Esophagus squamous epithelium (tissue), 5 donors: ENCODE results near the gene PRKRIP1. TPM values are rescaled to one million over a fixed set of nuclear protein-coding genes. Genes with fewer than 3 reads are reported as not detected.
"Not testable (repeated sequence)": the region's sequence is repeated elsewhere in the genome, so short reads cannot be mapped to it uniquely, and the experiment has no call there.

Experiments
- DNase-seq: peaks from one replicate; lab custom pipeline; 2025; lab: John Stamatoyannopoulos, UW
- H3K27ac ChIP-seq, 4 donors: fragments of 200-600 bp; sonication (generic); one replicate each; pipeline ENCODE4 v1.5.1; 2016 to 2019; ENCODE audit warnings: mild to moderate bottlenecking in 1 of 4
- H3K27me3 ChIP-seq, 4 donors: fragments of 200-600 bp; sonication (generic); 1 replicate in 3 of 4; 2 replicates in 1 of 4; pipeline versions ENCODE4 v1.5.1 to v1.6.0; 2017 to 2021; ENCODE audit warnings: antibody characterized with exemption in 1 of 4
- H3K36me3 ChIP-seq, 3 donors: fragments of 200-600 bp; sonication (generic); one replicate each; pipeline ENCODE4 v1.5.1; 2016 to 2019
- H3K4me1 ChIP-seq, 3 donors: fragments of 200-600 bp; sonication (generic); one replicate each; pipeline ENCODE4 v1.5.1; 2017 to 2019
- H3K4me3 ChIP-seq, 4 donors: fragments of 200-600 bp; sonication (generic); 1 replicate in 3 of 4; 2 replicates in 1 of 4; pipeline ENCODE4 v1.5.1; 2016 to 2019; ENCODE audit warnings: mild to moderate bottlenecking in 2 of 4, moderate library complexity in 1 of 4
- H3K9me3 ChIP-seq, 3 donors: fragments of 200-600 bp; sonication (generic); one replicate each; pipeline ENCODE4 v1.5.1; 2016 to 2019
- CTCF ChIP-seq, 6 experiments: fragments of 450-650 bp in 4 of 6; fragments of 200-600 bp in 2 of 6; sonication (generic) in 2 of 6; IDR thresholded peaks; one replicate each; pipeline ENCODE4 v1.5.1; 2016 to 2019; ENCODE audit warnings: antibody characterized with exemption in 6 of 6, mild to moderate bottlenecking in 4 of 6, moderate library complexity in 4 of 6
- POLR2A ChIP-seq, 4 donors: fragments of 450-650 bp; IDR thresholded peaks; one replicate each; pipeline ENCODE4 v1.6.1; 2017; ENCODE audit warnings: antibody characterized with exemption in 4 of 4, mild to moderate bottlenecking in 4 of 4, moderate library complexity in 3 of 4
- WGBS, 2 donors: methylation state at CpG; one replicate each; pipeline ENCODE4 v1.1.5; 2018; 5-methylcytosine and 5-hydroxymethylcytosine counted together
- intact Hi-C: fragments of 100-400 bp; cut with DNase I; formaldehyde crosslinking; loops from one replicate; pipeline ENCODE4 v1.15.0; 2022
- total RNA-seq, 4 donors: library from RNA; depleted of rRNA; stranded (reverse); fragments of >200 nt; gene quantifications; one replicate each; pipeline ENCODE4 v1.1.0, GENCODE V29; 2016
- donor health status: DM: yes; HTN: yes; CAD: no.

The PRKRIP1 gene
- total RNA-seq, 4 donors from 2014 or later = 12.5 to 24.6 (median 16.5) TPM

GRCh38 chr7:102452451-102452850 is 56.3 kb downstream of the PRKRIP1 start:
- TF ChIP-seq CTCF (IDR thresholded peaks at IDR 0.05) (no peak), POLR2A (IDR thresholded peaks at IDR 0.05) (no peak)
- no peaks in the 10 kb centered on the region for H3K27me3 ChIP-seq
- no peak for DNase-seq
- H3K4me1 ChIP-seq = peaks cover 0 to 7% (median 6%) of the 10 kb centered on the region in 3 donors
- intact Hi-C loops = no loop called here
- WGBS, 2 donors = 86 to 92% methylated on average over 6 of the region's 6 CpGs
- H3K4me3 ChIP-seq = no peak overlapping the region
- H3K9me3 ChIP-seq = no peaks in the 10 kb centered on the region
- no peak overlapping the region for H3K27ac ChIP-seq
- peaks cover 4 to 34% (median 15%) of the 10 kb centered on the region in 3 donors for H3K36me3 ChIP-seq

DNA sequence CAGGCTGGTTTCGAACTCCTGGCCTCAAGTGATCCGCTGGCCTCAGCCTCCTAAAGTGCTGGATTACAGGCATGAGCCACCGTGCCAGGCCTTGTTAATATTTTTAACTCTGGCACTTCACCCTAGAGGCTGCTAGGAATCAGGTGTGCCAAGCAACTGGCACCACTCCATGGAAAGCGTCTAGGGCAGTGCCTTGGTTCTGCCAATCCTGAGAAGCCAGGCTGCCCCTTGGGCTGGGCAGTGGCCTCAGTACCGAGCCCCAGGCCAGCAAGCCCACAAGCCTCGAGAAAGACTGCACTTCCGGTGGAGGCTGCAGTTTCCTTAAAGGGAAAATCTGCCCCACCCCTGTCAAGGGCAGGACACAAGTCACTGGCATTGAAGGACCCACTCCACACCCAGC is 57.2 kb downstream of the PRKRIP1 start:
- H3K27me3 ChIP-seq = no peaks in the 10 kb centered on the region
- peaks cover 5 to 34% (median 19%) of the 10 kb centered on the region in 3 donors for H3K36me3 ChIP-seq
- no peak overlapping the region for H3K27ac ChIP-seq
- H3K4me3 ChIP-seq = no peak overlapping the region
- 38% methylated on average over 5 to 7 of the region's 7 CpGs for WGBS, 2 donors
- H3K4me1 ChIP-seq = peaks cover 0 to 7% (median 6%) of the 10 kb centered on the region in 3 donors
- DNase-seq = no peak
- TF ChIP-seq POLR2A (IDR thresholded peaks at IDR 0.05) (no peak), CTCF (IDR thresholded peaks at IDR 0.05) (no peak)
- H3K9me3 ChIP-seq = no peaks in the 10 kb centered on the region
- intact Hi-C loops = no loop called here

DNA sequence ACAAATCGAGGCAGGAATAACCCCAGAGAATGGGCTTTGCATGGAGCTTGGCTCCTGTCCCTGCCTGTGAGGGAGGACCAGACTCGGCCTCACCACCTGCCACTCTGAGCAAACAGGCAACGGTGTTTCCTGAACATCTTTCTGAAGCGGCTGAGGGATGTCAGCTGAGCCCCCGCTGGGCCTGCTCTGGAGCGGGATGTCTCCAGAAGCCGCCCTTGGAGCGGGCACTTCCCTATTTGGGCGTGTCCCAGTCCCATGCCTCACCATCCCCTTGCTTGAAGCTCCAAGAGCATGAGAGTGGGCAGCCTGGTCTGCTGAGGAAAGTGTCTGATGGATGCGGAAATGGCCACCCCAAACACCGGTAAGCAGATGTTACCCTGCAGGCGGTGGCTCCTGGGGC is 58.3 kb downstream of the PRKRIP1 start:
- DNase-seq = no peak
- Histone ChIP-seq H3K4me1 (peaks cover 0 to 7% (median 6%) of the 10 kb centered on the region in 3 donors), H3K9me3 (no peaks in the 10 kb centered on the region), H3K27me3 (no peaks in the 10 kb centered on the region), H3K36me3 (peaks cover 5 to 46% (median 23%) of the 10 kb centered on the region in 3 donors), H3K27ac (no peak overlapping the region), H3K4me3 (no peak overlapping the region)
- WGBS, 2 donors = 72 to 80% methylated on average over 1 to 2 of the region's 12 CpGs
- no peak for TF ChIP-seq CTCF (IDR thresholded peaks at IDR 0.05)
- TF ChIP-seq POLR2A (IDR thresholded peaks at IDR 0.05) = no peak
- intact Hi-C loops = no loop called here

GRCh38 chr7:102454932-102455331 is 58.8 kb downstream of the PRKRIP1 start:
- intact Hi-C loops, H3K27me3 ChIP-seq, H3K4me3 ChIP-seq, H3K9me3 ChIP-seq, H3K4me1 ChIP-seq, H3K27ac ChIP-seq, DNase-seq: not testable (repeated sequence)
- H3K36me3 ChIP-seq = peaks cover 5 to 50% (median 25%) of the 10 kb centered on the region in 3 donors
- 94 to 95% methylated on average over 7 to 9 of the region's 10 CpGs for WGBS, 2 donors

GRCh38 chr7:102455596-102455995 is 59.4 kb downstream of the PRKRIP1 start:
- H3K27me3 ChIP-seq = no peaks in the 10 kb centered on the region
- no peak overlapping the region for H3K4me3 ChIP-seq
- no peak for TF ChIP-seq POLR2A (IDR thresholded peaks at IDR 0.05)
- TF ChIP-seq CTCF (IDR thresholded peaks at IDR 0.05) = no peak
- H3K9me3 ChIP-seq = no peaks in the 10 kb centered on the region
- peaks cover 0 to 7% (median 6%) of the 10 kb centered on the region in 3 donors for H3K4me1 ChIP-seq
- H3K27ac ChIP-seq = no peak overlapping the region
- WGBS, 2 donors = no CpG with 5 or more reads among the region's 11 CpGs
- intact Hi-C loops = no loop called here
- no peak for DNase-seq
- H3K36me3 ChIP-seq = peaks cover 5 to 55% (median 25%) of the 10 kb centered on the region in 3 donors

DNA sequence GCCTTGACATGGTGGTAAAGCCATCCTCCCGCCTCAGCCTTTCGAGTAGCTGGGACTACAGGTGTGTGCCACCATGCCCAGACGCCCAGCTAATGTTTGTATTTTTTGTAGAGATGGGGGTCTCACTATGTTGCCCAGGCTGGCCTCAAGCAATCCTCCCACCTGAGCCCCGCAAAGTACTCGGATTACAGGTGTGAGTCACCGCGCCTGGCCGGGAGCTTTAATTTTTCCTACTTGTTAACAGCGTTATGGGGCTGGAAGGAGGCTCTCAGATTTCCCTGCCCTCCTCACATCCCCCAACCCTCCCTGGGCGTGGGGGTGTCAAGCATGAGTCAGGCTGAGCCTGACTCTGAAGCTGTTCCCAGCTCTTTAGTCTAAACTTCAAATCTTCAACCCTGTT is 60.2 kb downstream of the PRKRIP1 start:
- intact Hi-C loops = no loop called here
- WGBS, 2 donors = 74 to 76% methylated on average over 8 to 10 of the region's 10 CpGs
- no peaks in the 10 kb centered on the region for H3K9me3 ChIP-seq
- no peaks in the 10 kb centered on the region for H3K27me3 ChIP-seq
- no peak for TF ChIP-seq CTCF (IDR thresholded peaks at IDR 0.05)
- no peak for TF ChIP-seq POLR2A (IDR thresholded peaks at IDR 0.05)
- no peak for DNase-seq
- H3K36me3 ChIP-seq = peaks cover 5 to 55% (median 25%) of the 10 kb centered on the region in 3 donors
- H3K4me3 ChIP-seq = no peak overlapping the region
- H3K4me1 ChIP-seq = peaks cover 0 to 7% (median 4%) of the 10 kb centered on the region in 3 donors
- H3K27ac ChIP-seq = no peak overlapping the region
